T-helper 2 cell treated with Interferon-gamma antibody and Interleukin-4, amounts not matched to agents 100 ng/mL and 5 ng/mL, for 36 hours (primary cell): ENCODE measurements around the gene COL27A1. TPM values are rescaled to one million over a fixed set of nuclear protein-coding genes. Genes with fewer than 3 reads are reported as not detected.

Experiments used
- intact Hi-C: fragments of 100-400 bp; cut with micrococcal nuclease; formaldehyde crosslinking; loops from one replicate; pipeline ENCODE4 v1.15.1; 2023
- total RNA-seq: library from RNA; stranded (reverse); gene quantifications from 2 replicates; pipeline ENCODE4 v1.2.3, GENCODE V29; 2022

Gene COL27A1
- total RNA-seq, 1 donor from 2014 or later = 0.50 TPM

- intact Hi-C loops = no loop called here
These were observed 66.5 kb downstream of the COL27A1 start for GRCh38 chr9:114221706-114222465.

- intact Hi-C loops = no loop called here
These were observed 68.4 kb downstream of the COL27A1 start for GRCh38 chr9:114223564-114224246.

GRCh38 chr9:114224247-114224610, 68.9 kb downstream of the COL27A1 start:
- intact Hi-C loops = no loop called here

- intact Hi-C loops = no loop called here
These were observed 70.3 kb downstream of the COL27A1 start for GRCh38 chr9:114225561-114226212.

- intact Hi-C loops = no loop called here
These were observed 71.1 kb downstream of the COL27A1 start for GRCh38 chr9:114226246-114227055.

- intact Hi-C loops = no loop called here
These were observed 72.1 kb downstream of the COL27A1 start for GRCh38 chr9:114227288-114228015.

GRCh38 chr9:114228016-114228808, 72.9 kb downstream of the COL27A1 start:
- intact Hi-C loops = no loop called here

- intact Hi-C loops = no loop called here
These were observed 74.0 kb downstream of the COL27A1 start for GRCh38 chr9:114229295-114229694.

GRCh38 chr9:114230068-114230467, 74.7 kb downstream of the COL27A1 start:
- intact Hi-C loops = no loop called here

- intact Hi-C loops = no loop called here
These were observed 75.9 kb downstream of the COL27A1 start for GRCh38 chr9:114231273-114231672.

- intact Hi-C loops = no loop called here
These were observed 76.5 kb downstream of the COL27A1 start for GRCh38 chr9:114231719-114232449.

GRCh38 chr9:114233491-114234185, 78.3 kb downstream of the COL27A1 start:
- intact Hi-C loops = no loop called here

- intact Hi-C loops = no loop called here
These were observed 79.8 kb downstream of the COL27A1 start for GRCh38 chr9:114235033-114235661.

GRCh38 chr9:114236391-114237138, 81.2 kb downstream of the COL27A1 start:
- intact Hi-C loops = no loop called here

GRCh38 chr9:114237247-114237646, 81.9 kb downstream of the COL27A1 start:
- intact Hi-C loops = no loop called here

- intact Hi-C loops = no loop called here
These were observed 82.4 kb downstream of the COL27A1 start for GRCh38 chr9:114237781-114238180.

- intact Hi-C loops = no loop called here
These were observed 83.1 kb downstream of the COL27A1 start for GRCh38 chr9:114238472-114238871.
